ENCODE measurements around the gene NRCAM.

NRCAM gene

DNA sequence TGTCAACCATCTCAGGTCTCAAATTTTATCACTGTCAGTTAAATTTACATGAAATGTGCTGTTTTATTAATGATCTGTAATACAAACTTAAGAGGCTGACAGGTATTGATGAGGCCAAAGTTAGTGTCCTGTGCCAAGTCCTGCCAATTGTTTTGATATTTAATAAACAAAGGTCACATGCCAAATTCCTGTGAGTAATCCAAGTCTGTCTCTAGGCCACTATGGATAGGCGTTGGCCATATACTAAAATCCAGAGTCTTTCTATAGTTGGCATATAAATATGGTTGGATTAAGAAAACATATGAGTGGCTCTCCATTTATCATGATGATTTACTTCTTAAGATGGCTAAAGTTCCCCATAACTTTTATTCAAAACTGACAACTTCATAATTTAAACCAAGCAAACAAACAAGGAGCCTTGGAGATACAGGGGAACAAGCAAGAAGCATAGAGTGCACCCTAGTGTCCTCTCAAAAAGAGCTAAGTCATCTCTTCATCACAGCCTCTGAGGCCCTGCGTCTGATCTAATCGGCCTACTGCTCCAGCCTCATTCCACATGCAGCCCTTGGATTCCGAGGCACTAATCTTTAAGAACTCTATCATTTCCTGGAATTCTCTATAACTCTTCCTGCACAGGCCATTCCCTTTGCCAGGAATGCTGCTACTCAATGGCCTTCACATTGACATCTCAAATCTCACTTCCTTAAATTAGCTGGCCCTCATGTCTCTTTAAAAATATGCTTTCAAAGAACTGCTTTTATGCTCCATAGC is 32.7 kb upstream of the NRCAM start:
- TF ChIP-seq CTCF (IDR thresholded peaks at IDR 0.05; ENCODE audit: low read depth, low read length) = no peak
- DNase-seq (ENCODE audit: extremely low read depth, low read depth) = no peak

GRCh38 chr7:108487646-108488045 is 31.4 kb upstream of the NRCAM start:
- DNase-seq (ENCODE audit: extremely low read depth, low read depth) = no peak
- no peak for TF ChIP-seq CTCF (IDR thresholded peaks at IDR 0.05; ENCODE audit: low read depth, low read length)

GRCh38 chr7:108486291-108486966 is 30.2 kb upstream of the NRCAM start:
- DNase-seq (ENCODE audit: extremely low read depth, low read depth) = no peak
- no peak for TF ChIP-seq CTCF (IDR thresholded peaks at IDR 0.05; ENCODE audit: low read depth, low read length)

- DNase-seq (ENCODE audit: extremely low read depth, low read depth) = no peak
- TF ChIP-seq CTCF (IDR thresholded peaks at IDR 0.05; ENCODE audit: low read depth, low read length) = no peak
These were observed 27.9 kb upstream of the NRCAM start for GRCh38 chr7:108484137-108484536.

GRCh38 chr7:108480311-108480710 is 24.1 kb upstream of the NRCAM start:
- DNase-seq (ENCODE audit: extremely low read depth, low read depth) = no peak
- TF ChIP-seq CTCF (IDR thresholded peaks at IDR 0.05; ENCODE audit: low read depth, low read length) = no peak

GRCh38 chr7:108479751-108480150 is 23.5 kb upstream of the NRCAM start:
- no peak for TF ChIP-seq CTCF (IDR thresholded peaks at IDR 0.05; ENCODE audit: low read depth, low read length)
- no peak for DNase-seq (ENCODE audit: extremely low read depth, low read depth)

GRCh38 chr7:108479118-108479517 is 22.9 kb upstream of the NRCAM start:
- DNase-seq (ENCODE audit: extremely low read depth, low read depth) = no peak
- no peak for TF ChIP-seq CTCF (IDR thresholded peaks at IDR 0.05; ENCODE audit: low read depth, low read length)

Measured in AG09319 (cell line).